B cell (primary cell): ENCODE measurements around the gene G6PC3. TPM values are rescaled to one million over a fixed set of nuclear protein-coding genes. Genes with fewer than 3 reads are reported as not detected.

Source experiments
- ATAC-seq: fragments of 200-7000 bp; cut with Tn5 transposase; one replicate; pipeline ENCODE4 v1.10.0; 2021; ENCODE audit warnings: low read depth, mild to moderate bottlenecking, moderate number of reproducible peaks, moderate library complexity
- CTCF ChIA-PET: fragments of 350-600 bp; sonication (Branson Sonifier 250); formaldehyde crosslinking; loops from one replicate; lab custom pipeline; 2021; ENCODE audit warnings: antibody characterized with exemption, inconsistent platforms; lab: Charles Lee
- POLR2A ChIA-PET: fragments of 350-600 bp; sonication (Branson Sonifier 250); formaldehyde crosslinking; loops from one replicate; lab custom pipeline; 2021; ENCODE audit warnings: antibody characterized with exemption; lab: Charles Lee
- DNase-seq: peaks from one replicate; pipeline ENCODE4 v3.0.0; 2013
- H2AFZ ChIP-seq: 2 replicates; pipeline ENCODE4 v1.6.1; 2012; ENCODE audit warnings: mild to moderate bottlenecking, low read depth, low read length; ENCODE audit not compliant: insufficient read depth, poor library complexity, severe bottlenecking
- H3K27ac ChIP-seq, 2 donors: 1 replicate in 1 of 2; 2 replicates in 1 of 2; pipeline ENCODE4 v1.5.1; 2012 to 2013; ENCODE audit warnings: low read length in 2 of 2, mild to moderate bottlenecking in 2 of 2, moderate library complexity in 1 of 2
- H3K27me3 ChIP-seq, 4 experiments: fragments of 200-600 bp in 1 of 4; sonication (generic) in 1 of 4; replicated peaks in 1 of 4; 1 replicate in 2 of 4; 2 replicates in 2 of 4; pipeline versions ENCODE4 v1.6.1 to v1.7.0; 2013 to 2016; ENCODE audit warnings: low read length in 3 of 4, mild to moderate bottlenecking in 2 of 4, mixed read lengths in 1 of 4, moderate library complexity in 1 of 4; ENCODE audit not compliant: insufficient read depth in 4 of 4, control insufficient read depth in 3 of 4; ENCODE audit errors: control extremely low read depth in 1 of 4
- H3K36me3 ChIP-seq, 2 experiments: replicated peaks in 1 of 2; 1 replicate in 1 of 2; 2 replicates in 1 of 2; pipeline versions ENCODE4 v1.6.1 to v1.7.1; 2013; ENCODE audit warnings: low read length in 1 of 2; ENCODE audit not compliant: insufficient read depth in 2 of 2, control insufficient read depth in 1 of 2; ENCODE audit errors: control extremely low read depth in 1 of 2, extremely low read depth in 1 of 2
- H3K4me1 ChIP-seq, 2 donors: fragments of 200-600 bp in 1 of 2; sonication (generic) in 1 of 2; 1 replicate in 1 of 2; 2 replicates in 1 of 2; pipeline versions ENCODE4 v1.5.1 to v1.6.1; 2013 to 2017; ENCODE audit warnings: low read length in 2 of 2; ENCODE audit not compliant: control insufficient read depth in 2 of 2, insufficient read depth in 2 of 2
- H3K4me2 ChIP-seq: replicated peaks from 2 replicates; pipeline ENCODE3; 2012; ENCODE audit warnings: mild to moderate bottlenecking, low read depth, low read length; ENCODE audit not compliant: poor library complexity, severe bottlenecking
- H3K4me3 ChIP-seq, 5 experiments: fragments of 200-600 bp in 1 of 5; sonication (generic) in 1 of 5; 1 replicate in 3 of 5; 2 replicates in 2 of 5; pipeline versions ENCODE4 v1.5.1 to v1.7.0; 2011 to 2016; ENCODE audit warnings: low read length in 4 of 5, mild to moderate bottlenecking in 4 of 5, low read depth in 2 of 5, control low read depth in 1 of 5, moderate library complexity in 1 of 5; ENCODE audit not compliant: insufficient read depth in 1 of 5; ENCODE audit errors: control extremely low read depth in 1 of 5, extremely low read depth in 1 of 5
- H3K79me2 ChIP-seq: fragments of 200-600 bp; sonication (generic); one replicate; pipeline ENCODE4 v1.6.0; 2016; ENCODE audit warnings: low read length; ENCODE audit not compliant: control insufficient read depth, insufficient read depth
- H3K9ac ChIP-seq: fragments of 200-600 bp; sonication (generic); 2 replicates; pipeline ENCODE4 v1.6.1; 2017; ENCODE audit warnings: mild to moderate bottlenecking, low read length, moderate library complexity
- H3K9me3 ChIP-seq, 3 donors: one replicate each; pipeline versions ENCODE4 v1.6.1 to v1.7.1; 2013; ENCODE audit warnings: low read length in 2 of 3; ENCODE audit not compliant: control insufficient read depth in 2 of 3, insufficient read depth in 1 of 3; ENCODE audit errors: control extremely low read depth in 1 of 3
- H4K20me1 ChIP-seq: 2 replicates; pipeline ENCODE4 v1.6.0; 2012; ENCODE audit warnings: mild to moderate bottlenecking, low read length; ENCODE audit not compliant: insufficient read depth, control insufficient read depth, poor library complexity, severe bottlenecking
- H3K27ac Mint-ChIP-seq: one replicate; pipeline ENCODE4 v1.8.0; 2021; ENCODE audit warnings: mixed read lengths
- H3K27me3 Mint-ChIP-seq: one replicate; pipeline ENCODE4 v1.8.0; 2021; ENCODE audit warnings: mixed read lengths
- H3K4me1 Mint-ChIP-seq: one replicate; pipeline ENCODE4 v1.8.0; 2021; ENCODE audit warnings: mixed read lengths
- H3K4me3 Mint-ChIP-seq: one replicate; pipeline ENCODE4 v1.8.0; 2021; ENCODE audit warnings: mixed read lengths
- H3K9me3 Mint-ChIP-seq: one replicate; pipeline ENCODE4 v1.8.0; 2022; ENCODE audit warnings: mixed read lengths; ENCODE audit not compliant: insufficient read depth
- EZH2 ChIP-seq: IDR thresholded peaks from 2 replicates; pipeline ENCODE4 v1.6.1; 2012; ENCODE audit warnings: borderline replicate concordance, low read depth, mild to moderate bottlenecking, moderate library complexity, low read length; ENCODE audit not compliant: insufficient read depth, poor library complexity, severe bottlenecking
- WGBS: methylation state at CpG from one replicate; pipeline ENCODE4 v1.1.5; 2013; ENCODE audit warnings: missing lambda C conversion rate; ENCODE audit not compliant: insufficient coverage; 5-methylcytosine and 5-hydroxymethylcytosine counted together
- intact Hi-C: fragments of 100-400 bp; cut with micrococcal nuclease; formaldehyde crosslinking; loops from one replicate; pipeline ENCODE4 v1.10.0; 2022
- polyA plus RNA-seq: library from polyadenylated mRNA; depleted of rRNA; stranded (reverse); fragments of >200 nt; gene quantifications from 2 replicates; pipeline ENCODE4 v1.2.3, GENCODE V29; 2012
- total RNA-seq, 2 donors: library from RNA; stranded (reverse); fragments of 120-200 nt in 1 of 2; gene quantifications; 1 replicate in 1 of 2; 2 replicates in 1 of 2; pipeline versions ENCODE4 v1.2.3 to v1.2.4, GENCODE V29; 2013 to 2022
- TF ChIP-seq, protein P1 (sequence below): fragments of 200-600 bp; IDR thresholded peaks from one replicate; pipeline ENCODE4 v1.8.0; 2022; ENCODE audit warnings: antibody characterized with exemption, mild to moderate bottlenecking

G6PC3 gene
- total and polyA plus RNA-seq, 2 donors (not counting 1 experiment from before 2014, with no cell fraction given): 24.3 to 28.5 TPM

GRCh38 chr17:44108440-44109311 is 38.1 kb downstream of the G6PC3 start:
- CTCF ChIA-PET: no interaction called here
- no peak overlapping the region for H3K27ac ChIP-seq
- no peaks in the 10 kb centered on the region for H3K9me3 Mint-ChIP-seq
- peaks cover 5 to 26% of the 10 kb centered on the region in 2 experiments for H3K36me3 ChIP-seq
- H3K4me3 ChIP-seq: no peak overlapping the region
- no peaks in the 10 kb centered on the region for H3K27me3 ChIP-seq
- H3K4me3 Mint-ChIP-seq: no peak overlapping the region
- DNase-seq (no peak), ATAC-seq (no peak)
- TF ChIP-seq EZH2: no peak
- TF ChIP-seq, protein P1, sequence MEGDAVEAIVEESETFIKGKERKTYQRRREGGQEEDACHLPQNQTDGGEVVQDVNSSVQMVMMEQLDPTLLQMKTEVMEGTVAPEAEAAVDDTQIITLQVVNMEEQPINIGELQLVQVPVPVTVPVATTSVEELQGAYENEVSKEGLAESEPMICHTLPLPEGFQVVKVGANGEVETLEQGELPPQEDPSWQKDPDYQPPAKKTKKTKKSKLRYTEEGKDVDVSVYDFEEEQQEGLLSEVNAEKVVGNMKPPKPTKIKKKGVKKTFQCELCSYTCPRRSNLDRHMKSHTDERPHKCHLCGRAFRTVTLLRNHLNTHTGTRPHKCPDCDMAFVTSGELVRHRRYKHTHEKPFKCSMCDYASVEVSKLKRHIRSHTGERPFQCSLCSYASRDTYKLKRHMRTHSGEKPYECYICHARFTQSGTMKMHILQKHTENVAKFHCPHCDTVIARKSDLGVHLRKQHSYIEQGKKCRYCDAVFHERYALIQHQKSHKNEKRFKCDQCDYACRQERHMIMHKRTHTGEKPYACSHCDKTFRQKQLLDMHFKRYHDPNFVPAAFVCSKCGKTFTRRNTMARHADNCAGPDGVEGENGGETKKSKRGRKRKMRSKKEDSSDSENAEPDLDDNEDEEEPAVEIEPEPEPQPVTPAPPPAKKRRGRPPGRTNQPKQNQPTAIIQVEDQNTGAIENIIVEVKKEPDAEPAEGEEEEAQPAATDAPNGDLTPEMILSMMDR: no peak
- no peak overlapping the region for H3K4me2 ChIP-seq
- no peak overlapping the region for H2AFZ ChIP-seq
- intact Hi-C loops: no loop called here
- WGBS: 96% methylated on average over 6 of the region's 16 CpGs
- H3K4me1 ChIP-seq: peaks cover 32 to 37% of the 10 kb centered on the region in 2 donors
- no peaks in the 10 kb centered on the region for H3K9me3 ChIP-seq
- peaks cover 36% of the 10 kb centered on the region for H3K4me1 Mint-ChIP-seq
- no peak overlapping the region for H3K9ac ChIP-seq
- H3K27me3 Mint-ChIP-seq: no peaks in the 10 kb centered on the region
- POLR2A ChIA-PET: interaction anchor here (0.5 kb wide), 1 partner anchor 45 kb away, joined by 4 read pairs; no protein-coding TSS in a partner anchor
- peaks cover 95% of the 10 kb centered on the region for H4K20me1 ChIP-seq
- no peak overlapping the region for H3K27ac Mint-ChIP-seq
- H3K79me2 ChIP-seq: peaks cover 74% of the 10 kb centered on the region

DNA sequence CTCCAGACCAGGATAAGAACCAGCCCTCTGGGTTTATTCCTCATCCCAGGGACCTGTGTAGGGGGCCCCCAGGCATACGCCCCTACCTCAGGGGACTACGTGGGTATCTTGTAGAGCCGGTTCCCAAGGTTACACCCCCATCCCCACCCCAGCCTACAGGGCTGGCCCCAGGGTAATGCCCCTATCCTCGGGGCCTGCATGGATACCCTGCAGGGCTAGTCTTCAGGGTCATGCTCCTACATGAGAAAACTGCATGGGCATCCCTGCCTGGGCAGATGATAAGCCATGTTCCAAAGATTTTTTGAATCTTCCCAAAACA is 38.7 kb downstream of the G6PC3 start:
- H3K9me3 ChIP-seq: no peaks in the 10 kb centered on the region
- Mint-ChIP-seq H3K4me1 (peaks cover 40% of the 10 kb centered on the region), H3K27ac (no peak overlapping the region), H3K4me3 (no peak overlapping the region), H3K27me3 (no peaks in the 10 kb centered on the region), H3K9me3 (no peaks in the 10 kb centered on the region)
- no peak overlapping the region for H3K4me2 ChIP-seq
- no peak overlapping the region for H2AFZ ChIP-seq
- H4K20me1 ChIP-seq: peaks cover 99% of the 10 kb centered on the region
- ChIA-PET CTCF (interaction anchor here (0.6 kb wide), 1 partner anchor 573 kb away, joined by 3 read pairs; no protein-coding TSS in a partner anchor), POLR2A (no interaction called here)
- H3K4me1 ChIP-seq: peaks cover 32 to 43% of the 10 kb centered on the region in 2 donors
- H3K27me3 ChIP-seq: no peaks in the 10 kb centered on the region
- no peak for ATAC-seq
- DNase-seq: no peak
- TF ChIP-seq, protein P1: no peak
- no peak for TF ChIP-seq EZH2
- WGBS: 70% methylated on average over 4 of the region's 4 CpGs
- no peak overlapping the region for H3K4me3 ChIP-seq
- intact Hi-C loops: no loop called here
- H3K79me2 ChIP-seq: peaks cover 80% of the 10 kb centered on the region
- H3K9ac ChIP-seq: no peak overlapping the region
- no peak overlapping the region for H3K27ac ChIP-seq
- peaks cover 6 to 29% of the 10 kb centered on the region in 2 experiments for H3K36me3 ChIP-seq
